Testis (tissue), 3 donors: Measurements from ENCODE around the gene GALNT9. TPM values are rescaled to one million over a fixed set of nuclear protein-coding genes. Genes with fewer than 3 reads are reported as not detected.

Experiments used
- DNase-seq: peaks from one replicate; pipeline ENCODE4 v3.0.0-alpha.2; 2019
- H3K27ac ChIP-seq, 2 donors: fragments of 200-600 bp; sonication (generic); one replicate each; pipeline ENCODE4 v1.5.1; 2019
- H3K27me3 ChIP-seq: fragments of 200-600 bp; sonication (generic); one replicate; pipeline ENCODE4 v1.5.1; 2019
- H3K36me3 ChIP-seq: fragments of 200-600 bp; sonication (generic); one replicate; pipeline ENCODE4 v1.5.1; 2017; ENCODE audit warnings: low read depth; ENCODE audit errors: missing control alignments
- H3K4me1 ChIP-seq: fragments of 200-600 bp; sonication (generic); one replicate; pipeline ENCODE4 v1.5.1; 2019
- H3K4me3 ChIP-seq, 2 donors: fragments of 200-600 bp; sonication (generic); one replicate each; pipeline ENCODE4 v1.5.1; 2017 to 2019
- H3K9me3 ChIP-seq: fragments of 200-600 bp; sonication (generic); one replicate; pipeline ENCODE4 v1.5.1; 2017
- POLR2A ChIP-seq: fragments of 450-650 bp; IDR thresholded peaks from one replicate; pipeline ENCODE4 v1.6.1; 2017; ENCODE audit warnings: antibody characterized with exemption, mild to moderate bottlenecking, moderate library complexity
- WGBS, 2 donors: methylation state at CpG; one replicate each; pipeline ENCODE4 v1.1.5; 2018; 5-methylcytosine and 5-hydroxymethylcytosine counted together
- intact Hi-C: fragments of 100-400 bp; cut with DNase I; formaldehyde crosslinking; loops from one replicate; pipeline ENCODE4 v1.15.1; 2023; ENCODE audit warnings: low total_unique reads
- polyA plus RNA-seq: library from polyadenylated mRNA; stranded (reverse); fragments of 350-450 nt; fragmentation: Illumina TruSeq; extraction: RNeasy Lipid Tissue Mini Kit (QIAGEN cat#74804); gene quantifications from one replicate; pipeline ENCODE4 v1.2.3, GENCODE V29; 2014; ENCODE audit warnings: low read depth, low replicate concordance; ENCODE audit not compliant: insufficient read depth
- total RNA-seq, 2 donors: library from RNA; depleted of rRNA; stranded (reverse); fragments of >200 nt; gene quantifications; one replicate each; pipeline ENCODE4 v1.2.3, GENCODE V29; 2016
- TF ChIP-seq, protein P1 (sequence below), 3 experiments: fragments of 450-650 bp in 2 of 3; fragments of 200-600 bp in 1 of 3; sonication (generic) in 1 of 3; IDR thresholded peaks; one replicate each; pipeline ENCODE4 v1.5.1; 2016 to 2019; ENCODE audit warnings: antibody characterized with exemption in 3 of 3, mild to moderate bottlenecking in 2 of 3, moderate library complexity in 1 of 3

GALNT9 gene
- total and polyA plus RNA-seq, 3 donors from 2014 or later, result 1.1 to 1.5 (median 1.3) TPM

DNA sequence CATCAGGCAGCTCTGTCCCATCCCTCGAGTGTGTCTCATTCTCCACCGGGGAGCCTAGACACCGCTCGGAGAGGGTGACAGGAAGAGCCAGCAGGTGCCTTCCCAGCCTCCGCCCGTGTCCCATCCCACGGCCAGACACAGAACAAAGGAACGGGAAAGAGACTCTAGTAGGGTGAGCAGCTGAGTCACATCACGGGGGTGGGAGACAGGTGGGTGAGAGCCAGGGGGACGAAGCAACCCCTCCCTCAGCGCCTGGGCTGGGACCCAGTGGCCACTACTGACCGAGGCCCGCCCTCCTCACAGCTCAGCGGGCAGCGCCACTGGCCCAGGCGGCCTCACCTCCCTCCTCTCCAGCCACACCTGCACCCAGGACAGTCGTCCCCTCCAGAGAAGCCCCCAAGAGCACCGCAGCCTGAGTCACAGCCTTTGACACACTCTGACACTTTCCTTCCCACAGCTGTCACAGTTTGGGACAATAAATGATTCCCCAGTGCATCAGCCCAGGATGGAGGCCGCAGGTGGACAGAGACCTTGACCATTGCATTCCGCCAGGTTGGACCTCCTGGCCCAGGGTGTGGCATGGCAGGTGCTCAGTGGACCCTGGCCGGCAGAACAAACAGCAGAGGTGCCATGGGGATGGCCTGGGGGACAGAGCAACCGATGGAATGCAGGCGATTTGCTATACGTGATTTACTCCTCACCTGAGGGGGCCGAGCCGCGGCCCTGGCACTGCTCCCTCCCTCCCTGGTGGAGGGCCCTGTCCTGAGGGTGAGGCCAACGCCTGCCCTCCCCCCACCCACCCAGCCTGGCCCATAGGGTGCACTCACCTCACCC, 45.4 kb upstream of the GALNT9 start:
- H3K27me3 ChIP-seq, result no peaks in the 10 kb centered on the region
- 81 to 92% methylated on average over 5 to 28 of the region's 28 CpGs for WGBS, 2 donors

DNA sequence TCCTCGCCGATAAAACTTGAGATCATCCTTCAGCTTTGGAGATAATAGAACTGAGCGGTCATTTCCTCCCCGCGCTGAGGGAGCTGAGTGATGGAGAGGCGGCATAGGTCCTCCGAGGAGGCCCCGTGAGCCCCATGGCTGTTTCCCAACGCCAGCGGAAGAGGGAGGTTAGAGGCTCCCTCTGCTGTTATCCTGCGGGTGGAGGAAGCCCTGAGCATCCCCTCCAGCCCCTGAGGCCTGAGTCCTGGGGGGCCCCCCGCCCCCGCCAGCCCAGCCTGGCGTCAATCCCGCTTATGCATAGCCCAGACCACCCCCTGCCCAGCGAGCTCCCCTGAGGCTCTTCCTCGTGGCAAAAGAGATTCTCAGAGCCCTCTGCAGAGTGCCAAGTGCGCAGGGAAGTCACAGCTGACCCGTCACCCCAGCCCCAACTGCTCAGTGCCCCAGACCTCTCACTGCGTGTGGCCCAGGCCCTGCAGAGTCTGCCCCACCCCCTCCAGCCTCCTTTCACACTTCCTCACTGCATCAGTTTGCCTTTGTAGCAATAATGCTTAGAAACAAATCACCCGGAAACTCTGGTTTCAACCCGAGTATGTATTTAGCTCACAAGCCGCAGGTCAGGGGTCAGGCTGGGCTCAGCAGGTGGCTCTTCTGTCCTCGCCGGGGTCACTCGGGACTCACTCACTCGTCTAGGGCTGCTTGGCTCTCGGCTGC, 44.7 kb upstream of the GALNT9 start:
- Histone ChIP-seq H3K9me3 (no peaks in the 10 kb centered on the region), H3K36me3 (no peaks in the 10 kb centered on the region), H3K27ac (no peak overlapping the region), H3K4me3 (no peak overlapping the region), H3K4me1 (no peaks in the 10 kb centered on the region), H3K27me3 (no peaks in the 10 kb centered on the region)
- TF ChIP-seq, protein P1, sequence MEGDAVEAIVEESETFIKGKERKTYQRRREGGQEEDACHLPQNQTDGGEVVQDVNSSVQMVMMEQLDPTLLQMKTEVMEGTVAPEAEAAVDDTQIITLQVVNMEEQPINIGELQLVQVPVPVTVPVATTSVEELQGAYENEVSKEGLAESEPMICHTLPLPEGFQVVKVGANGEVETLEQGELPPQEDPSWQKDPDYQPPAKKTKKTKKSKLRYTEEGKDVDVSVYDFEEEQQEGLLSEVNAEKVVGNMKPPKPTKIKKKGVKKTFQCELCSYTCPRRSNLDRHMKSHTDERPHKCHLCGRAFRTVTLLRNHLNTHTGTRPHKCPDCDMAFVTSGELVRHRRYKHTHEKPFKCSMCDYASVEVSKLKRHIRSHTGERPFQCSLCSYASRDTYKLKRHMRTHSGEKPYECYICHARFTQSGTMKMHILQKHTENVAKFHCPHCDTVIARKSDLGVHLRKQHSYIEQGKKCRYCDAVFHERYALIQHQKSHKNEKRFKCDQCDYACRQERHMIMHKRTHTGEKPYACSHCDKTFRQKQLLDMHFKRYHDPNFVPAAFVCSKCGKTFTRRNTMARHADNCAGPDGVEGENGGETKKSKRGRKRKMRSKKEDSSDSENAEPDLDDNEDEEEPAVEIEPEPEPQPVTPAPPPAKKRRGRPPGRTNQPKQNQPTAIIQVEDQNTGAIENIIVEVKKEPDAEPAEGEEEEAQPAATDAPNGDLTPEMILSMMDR (IDR thresholded peaks at IDR 0.05), result no peak
- intact Hi-C loops, result no loop called here
- WGBS, 2 donors, result 40 to 55% methylated on average over 24 to 28 of the region's 28 CpGs
- no peak for DNase-seq

More for the DNA sequence above, 45.4 kb upstream of the GALNT9 start:
- no peaks in the 10 kb centered on the region for H3K9me3 ChIP-seq
- H3K4me3 ChIP-seq, result no peak overlapping the region
- H3K36me3 ChIP-seq, result no peaks in the 10 kb centered on the region
- no peaks in the 10 kb centered on the region for H3K4me1 ChIP-seq
- intact Hi-C loops, result no loop called here
- H3K27ac ChIP-seq, result no peak overlapping the region
- DNase-seq, result no peak
- TF ChIP-seq POLR2A, result no peak
- TF ChIP-seq, protein P1 (IDR thresholded peaks at IDR 0.05), result no peak

DNA sequence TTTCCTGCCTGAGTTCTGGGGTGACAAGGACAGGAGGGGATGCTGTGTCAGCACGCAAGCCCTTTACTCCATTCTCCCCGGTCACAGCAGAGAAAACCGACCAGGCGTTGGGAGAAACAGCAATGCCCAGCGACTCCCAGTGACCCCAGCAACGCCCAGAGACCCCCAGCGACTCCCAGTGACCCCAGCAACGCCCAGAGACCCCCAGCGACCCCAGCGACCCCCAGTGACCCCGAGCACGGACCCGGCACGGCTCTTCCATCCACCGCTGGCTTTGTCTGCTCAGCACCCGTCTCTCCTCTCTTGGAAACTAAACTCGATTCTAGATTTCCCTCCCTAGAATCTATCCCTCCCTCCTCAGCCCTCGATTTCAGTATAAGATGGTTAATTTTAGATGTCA, 38.5 kb upstream of the GALNT9 start:
- DNase-seq, result no peak
- Histone ChIP-seq H3K36me3 (no peaks in the 10 kb centered on the region), H3K9me3 (no peaks in the 10 kb centered on the region), H3K27ac (no peak overlapping the region), H3K4me3 (no peak overlapping the region), H3K4me1 (no peaks in the 10 kb centered on the region), H3K27me3 (no peaks in the 10 kb centered on the region)
- intact Hi-C loops, result no loop called here
- TF ChIP-seq, protein P1 (IDR thresholded peaks at IDR 0.05), result no peak
- no peak for TF ChIP-seq POLR2A
- 67 to 75% methylated on average over 18 of the region's 18 CpGs for WGBS, 2 donors

DNA sequence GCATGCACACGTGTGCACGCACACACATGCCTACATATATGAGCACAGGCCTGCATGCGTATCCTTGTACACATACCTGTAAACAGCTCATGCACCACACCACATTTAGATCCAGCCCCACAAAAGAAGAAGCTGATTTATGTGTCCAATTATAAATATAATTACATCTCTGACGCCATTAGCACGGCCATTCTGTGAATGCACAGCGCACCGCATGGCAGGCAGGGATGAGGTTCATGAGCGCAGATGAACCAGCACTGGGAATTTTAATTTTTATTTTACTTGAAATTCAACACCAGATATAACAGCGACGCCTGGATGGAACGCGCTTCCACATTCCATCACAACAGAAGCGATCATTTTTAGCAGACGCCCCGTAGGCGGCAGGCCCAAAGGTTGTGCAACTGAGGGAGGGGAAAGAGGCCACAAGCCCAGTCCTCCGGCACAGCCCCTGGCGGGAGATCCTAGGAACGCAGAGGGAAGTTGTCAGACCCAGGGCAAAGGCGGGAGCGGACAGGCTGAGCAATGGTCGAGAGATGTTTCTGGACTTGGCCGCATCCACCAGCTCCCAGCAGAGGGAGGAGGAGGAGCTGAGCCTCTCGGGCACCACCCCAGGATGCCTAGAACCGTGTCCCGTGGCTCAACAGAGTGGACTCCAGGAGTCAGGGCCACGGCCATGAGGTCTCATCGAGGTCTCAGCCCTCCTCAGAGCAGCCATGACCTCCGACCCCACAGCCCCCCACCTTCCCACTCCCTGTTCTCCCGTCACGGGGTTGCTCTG, 37.9 kb upstream of the GALNT9 start:
- H3K27ac ChIP-seq, result no peak overlapping the region
- H3K36me3 ChIP-seq, result no peaks in the 10 kb centered on the region
- 69 to 75% methylated on average over 23 to 31 of the region's 31 CpGs for WGBS, 2 donors
- intact Hi-C loops, result no loop called here
- H3K4me1 ChIP-seq, result no peaks in the 10 kb centered on the region
- H3K27me3 ChIP-seq, result no peaks in the 10 kb centered on the region
- no peak for TF ChIP-seq POLR2A
- TF ChIP-seq, protein P1 (IDR thresholded peaks at IDR 0.05), result no peak
- H3K9me3 ChIP-seq, result no peaks in the 10 kb centered on the region
- DNase-seq, result peak; percentile 40
- no peak overlapping the region for H3K4me3 ChIP-seq
